Right hindlimb (tissue), 1 donor: ENCODE measurements around the gene ZNHIT2.

Source experiments
- DNase-seq: peaks from one replicate; pipeline ENCODE4 v3.0.0-alpha.2; 2018

The ZNHIT2 gene

DNA sequence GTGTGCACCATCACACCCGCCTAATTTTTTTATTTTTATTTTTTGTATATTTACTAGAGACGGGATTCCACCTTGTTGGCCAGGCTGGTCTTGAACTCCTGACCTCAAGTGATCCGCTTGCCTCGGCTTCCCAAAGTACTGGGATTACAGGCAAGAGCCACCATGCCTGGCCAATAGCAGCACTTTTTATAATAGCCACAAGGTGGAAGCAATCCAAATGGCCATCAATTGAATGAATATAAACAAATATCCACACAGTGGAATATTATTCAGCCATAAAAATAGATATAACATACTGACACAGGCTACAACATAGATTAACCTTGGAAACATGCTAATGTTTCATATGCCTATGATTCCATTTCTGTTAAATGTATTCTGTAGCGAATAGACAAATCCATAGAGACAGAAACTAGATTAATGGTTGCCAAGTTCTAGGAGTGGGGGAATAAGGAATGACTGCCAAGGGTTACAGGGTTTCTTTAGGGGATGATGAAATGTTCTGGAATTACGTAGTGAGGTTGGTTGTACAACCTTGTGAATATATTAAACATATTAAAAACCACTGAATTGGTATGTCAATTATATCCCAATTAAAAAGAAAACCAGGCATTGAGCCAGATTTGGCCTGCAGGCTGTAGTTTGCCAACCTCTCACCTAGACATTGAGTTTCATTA is 16.7 kb downstream of the ZNHIT2 start:
- DNase-seq, result no peak

- no peak for DNase-seq
Observed at GRCh38 chr11:65096926-65097325, 20.6 kb downstream of the ZNHIT2 start.

DNA sequence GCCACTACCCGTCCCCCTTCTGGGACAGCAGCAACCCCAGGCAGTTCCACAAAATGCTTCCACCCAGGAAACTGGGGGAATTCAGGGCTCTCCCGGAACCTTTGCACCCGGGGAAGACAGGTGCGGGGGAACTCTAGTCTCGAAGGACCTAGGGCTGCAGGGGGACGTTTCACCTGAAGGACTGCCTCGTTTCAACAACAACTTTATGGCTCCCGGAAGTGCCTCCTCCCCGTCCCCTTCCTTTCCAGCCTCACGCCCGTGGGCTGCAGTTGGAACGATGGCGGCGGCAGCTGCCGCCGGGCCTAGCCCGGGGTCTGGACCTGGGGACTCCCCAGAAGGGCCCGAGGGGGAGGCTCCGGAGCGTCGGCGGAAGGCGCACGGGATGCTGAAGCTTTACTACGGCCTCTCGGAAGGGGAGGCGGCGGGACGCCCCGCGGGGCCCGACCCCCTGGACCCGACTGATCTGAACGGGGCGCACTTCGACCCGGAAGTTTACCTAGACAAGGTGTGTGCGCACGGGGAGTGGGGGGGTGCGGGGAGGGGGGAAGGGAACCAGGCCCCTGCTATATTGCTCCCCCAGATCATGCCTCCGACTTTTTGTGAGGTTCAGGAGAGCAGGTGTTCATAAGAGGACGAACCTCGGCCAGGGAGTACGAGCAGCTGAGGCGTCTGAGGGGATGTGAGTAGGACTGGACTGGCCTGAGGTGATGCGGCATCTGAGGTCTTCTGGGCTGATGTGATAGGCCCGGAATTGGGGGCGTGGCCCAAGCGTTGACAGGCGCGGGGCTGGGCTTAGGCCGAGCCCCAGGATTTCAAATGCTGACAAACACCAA is 21.3 kb downstream of the ZNHIT2 start, which contains the start of gene VPS51:
Gene VPS51, plus strand, starts transcription at position 241 of the 833 bp plus-strand sequence. Its CDS starts 37 bp downstream, at position 278.
- DNase-seq, result peak; percentile 89

DNA sequence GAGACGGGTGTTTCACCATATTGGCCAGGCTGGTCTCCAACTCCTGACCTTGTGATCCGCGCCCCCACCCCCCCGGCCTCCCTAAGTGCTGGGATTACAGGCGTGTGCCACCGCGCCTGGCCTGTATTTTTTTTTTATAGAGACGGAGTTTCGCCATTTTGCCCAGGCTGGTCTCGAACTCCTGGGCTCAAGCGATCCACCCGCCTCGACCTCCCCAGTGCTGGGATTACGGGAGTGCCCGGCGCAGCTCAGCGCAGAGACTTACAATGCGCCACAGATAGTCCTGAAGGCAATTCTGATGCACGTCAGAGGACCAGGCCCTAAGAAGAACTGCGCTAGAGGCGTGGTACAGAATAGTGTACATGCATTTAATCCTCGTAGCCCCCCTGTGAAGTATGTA is 22.1 kb downstream of the ZNHIT2 start:
- no peak for DNase-seq

- DNase-seq, result no peak
Observed at GRCh38 chr11:65090628-65091027, 26.9 kb downstream of the ZNHIT2 start.

GRCh38 chr11:65089621-65090020 is 27.9 kb downstream of the ZNHIT2 start:
- no peak for DNase-seq

DNA sequence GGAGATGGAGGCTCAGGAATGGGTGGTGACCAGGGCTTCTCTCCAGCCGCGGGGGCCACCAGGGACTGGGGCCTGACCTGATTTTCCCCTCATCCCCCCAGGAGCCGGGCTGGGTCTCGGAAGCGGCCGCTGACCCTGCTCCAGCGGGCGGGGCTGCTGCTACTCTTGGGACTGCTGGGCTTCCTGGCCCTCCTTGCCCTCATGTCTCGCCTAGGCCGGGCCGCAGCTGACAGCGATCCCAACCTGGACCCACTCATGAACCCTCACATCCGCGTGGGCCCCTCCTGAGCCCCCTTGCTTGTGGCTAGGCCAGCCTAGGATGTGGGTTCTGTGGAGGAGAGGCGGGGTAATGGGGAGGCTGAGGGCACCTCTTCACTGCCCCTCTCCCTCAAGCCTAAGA is 29.7 kb downstream of the ZNHIT2 start:
- no peak for DNase-seq

DNA sequence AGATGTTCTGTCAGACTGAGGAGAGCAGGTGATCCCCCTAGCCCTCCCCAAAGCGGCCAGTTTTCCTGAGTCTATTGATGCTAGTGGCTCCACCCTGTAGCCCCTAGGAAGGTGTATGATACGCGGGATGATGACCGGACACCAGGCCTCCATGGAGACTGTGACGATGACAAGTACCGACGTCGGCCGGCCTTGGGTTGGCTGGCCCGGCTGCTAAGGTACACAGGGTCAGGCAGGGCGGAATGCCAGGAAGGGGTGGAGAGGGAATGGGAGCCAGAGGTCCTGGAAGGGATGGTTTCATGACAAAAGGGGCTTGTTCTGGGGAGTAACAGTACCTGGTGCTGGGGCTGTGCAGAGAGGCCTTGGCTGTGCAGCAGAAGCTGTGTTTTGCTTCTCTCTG is 30.3 kb downstream of the ZNHIT2 start:
- no peak for DNase-seq

DNA sequence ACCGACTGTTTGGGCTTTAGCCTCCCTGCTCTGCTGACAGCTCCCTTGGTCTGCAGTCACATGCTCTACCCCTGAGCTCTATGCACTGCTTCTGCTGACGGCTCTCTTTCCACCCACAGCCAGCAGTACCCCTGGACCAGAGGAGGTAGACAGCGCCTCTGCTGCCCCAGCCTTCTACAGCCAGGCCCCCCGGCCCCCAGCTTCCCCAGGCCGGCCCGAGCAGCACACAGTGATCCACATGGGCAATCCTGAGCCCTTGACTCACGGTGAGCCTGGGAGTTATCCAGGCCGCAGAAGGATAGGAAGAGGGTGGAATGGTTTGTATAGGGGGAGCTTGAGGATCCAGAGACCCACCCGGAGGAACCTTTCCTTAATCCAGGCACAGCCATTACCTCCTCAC is 30.7 kb downstream of the ZNHIT2 start:
- no peak for DNase-seq

- DNase-seq, result no peak
Observed at GRCh38 chr11:65085446-65085845, 32.1 kb downstream of the ZNHIT2 start.

DNA sequence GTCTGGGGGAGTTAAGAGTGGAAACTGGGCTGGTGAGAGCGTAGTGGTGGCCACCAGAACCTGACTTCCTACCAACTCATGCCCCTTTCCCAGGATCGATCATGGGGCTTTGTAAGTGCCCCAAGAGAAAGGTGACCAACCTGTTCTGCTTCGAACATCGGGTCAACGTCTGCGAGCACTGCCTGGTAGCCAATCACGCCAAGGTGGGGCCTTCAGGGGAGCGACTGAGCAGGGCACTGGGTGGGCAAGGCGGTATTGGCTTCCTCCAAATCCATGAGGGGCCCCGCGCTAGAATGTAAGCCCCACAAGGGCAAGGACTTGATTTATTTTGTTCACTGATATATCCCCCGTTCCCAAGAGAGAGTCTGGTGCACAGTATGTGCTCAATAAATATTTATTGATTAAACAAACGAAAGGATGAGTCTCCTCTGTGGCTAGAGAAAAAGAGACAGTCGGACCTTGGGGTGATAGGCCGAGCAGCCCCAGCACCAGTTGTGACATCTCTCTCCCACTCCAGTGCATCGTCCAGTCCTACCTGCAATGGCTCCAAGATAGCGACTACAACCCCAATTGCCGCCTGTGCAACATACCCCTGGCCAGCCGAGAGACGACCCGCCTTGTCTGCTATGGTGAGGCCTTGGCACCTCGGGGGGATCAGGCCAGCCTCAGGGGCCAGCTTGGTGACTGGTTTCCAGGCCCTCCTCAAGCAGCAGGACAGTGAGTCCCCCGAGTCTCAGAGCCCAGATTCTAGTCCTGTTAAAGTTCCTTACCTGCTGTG is 32.7 kb downstream of the ZNHIT2 start:
- DNase-seq, result no peak

- DNase-seq, result peak; percentile 97
Observed at GRCh38 chr11:65083834-65084597, 33.5 kb downstream of the ZNHIT2 start, which contains the start of the genes CDCA5 and ZFPL1. Gene CDCA5 (minus strand): TSS chr11:65084040. CDS start chr11:65083978, 62 bp downstream. Gene ZFPL1 (plus strand): TSS chr11:65084222. CDS start chr11:65084699, 477 bp downstream.

GRCh38 chr11:65083134-65083833 is 34.2 kb downstream of the ZNHIT2 start:
- no peak for DNase-seq

GRCh38 chr11:65078786-65079342 is 38.6 kb downstream of the ZNHIT2 start:
- DNase-seq, result no peak

- DNase-seq, result no peak
Observed at GRCh38 chr11:65078151-65078550, 39.4 kb downstream of the ZNHIT2 start.

- DNase-seq, result no peak
Observed at GRCh38 chr11:65077451-65077850, 40.0 kb downstream of the ZNHIT2 start.

GRCh38 chr11:65072631-65072966 is 44.9 kb downstream of the ZNHIT2 start:
- no peak for DNase-seq

DNA sequence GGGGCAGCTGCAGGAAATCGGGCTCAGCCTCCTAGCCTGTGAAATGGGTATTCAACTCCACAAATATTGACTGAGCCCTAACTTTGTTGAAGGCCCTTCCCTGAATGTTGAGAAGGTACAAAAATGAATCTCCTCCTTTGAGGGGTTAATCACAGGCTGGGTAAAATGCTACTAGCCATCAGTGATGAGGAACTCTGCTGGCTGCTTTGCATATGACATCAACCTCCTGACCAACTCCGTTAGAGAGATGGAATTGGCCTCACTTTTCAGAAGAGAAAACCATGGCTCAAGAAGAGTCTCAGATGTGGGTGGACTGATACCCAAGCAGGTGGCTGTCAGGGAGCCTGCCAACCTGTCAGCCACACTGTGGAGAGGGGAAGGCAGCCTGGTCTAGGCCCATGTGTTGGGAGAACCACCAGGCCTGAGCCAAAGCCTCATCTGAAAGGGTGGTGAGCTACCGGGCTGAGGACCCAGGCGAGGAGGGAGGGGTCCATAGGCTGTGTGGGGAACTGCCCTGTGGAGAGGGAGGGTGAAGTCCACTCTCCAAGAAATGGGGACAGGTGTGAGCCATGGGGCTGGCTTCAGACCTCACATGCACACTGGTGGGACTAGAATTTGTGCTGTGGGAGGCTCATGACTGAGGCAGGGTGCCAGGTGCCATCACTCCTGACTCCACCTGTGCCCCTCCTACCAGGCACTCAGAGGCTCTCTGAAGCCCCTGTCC is 45.4 kb downstream of the ZNHIT2 start:
- DNase-seq, result no peak

- DNase-seq, result no peak
Observed at GRCh38 chr11:65069217-65069616, 48.3 kb downstream of the ZNHIT2 start.

DNA sequence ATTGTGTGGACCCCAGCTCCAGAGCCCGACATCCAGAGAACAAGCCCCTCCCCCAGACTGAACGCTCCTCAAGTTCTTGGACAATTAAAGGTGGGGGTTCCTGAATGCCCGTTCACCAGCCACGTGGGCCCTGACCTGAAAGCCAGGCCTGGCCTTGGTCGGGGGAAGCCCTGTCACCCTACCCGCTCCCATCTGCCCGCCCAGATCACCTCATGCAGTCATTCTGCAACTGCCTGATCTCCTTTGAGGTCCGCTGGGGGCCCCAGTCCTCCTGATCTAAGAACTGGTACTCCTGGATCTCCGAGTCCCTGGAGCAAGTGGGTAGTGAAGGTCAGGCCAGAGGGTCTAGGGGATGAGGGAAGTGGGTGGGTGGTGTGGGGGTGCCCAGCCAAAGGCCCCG is 50.1 kb downstream of the ZNHIT2 start:
- DNase-seq, result no peak

DNA sequence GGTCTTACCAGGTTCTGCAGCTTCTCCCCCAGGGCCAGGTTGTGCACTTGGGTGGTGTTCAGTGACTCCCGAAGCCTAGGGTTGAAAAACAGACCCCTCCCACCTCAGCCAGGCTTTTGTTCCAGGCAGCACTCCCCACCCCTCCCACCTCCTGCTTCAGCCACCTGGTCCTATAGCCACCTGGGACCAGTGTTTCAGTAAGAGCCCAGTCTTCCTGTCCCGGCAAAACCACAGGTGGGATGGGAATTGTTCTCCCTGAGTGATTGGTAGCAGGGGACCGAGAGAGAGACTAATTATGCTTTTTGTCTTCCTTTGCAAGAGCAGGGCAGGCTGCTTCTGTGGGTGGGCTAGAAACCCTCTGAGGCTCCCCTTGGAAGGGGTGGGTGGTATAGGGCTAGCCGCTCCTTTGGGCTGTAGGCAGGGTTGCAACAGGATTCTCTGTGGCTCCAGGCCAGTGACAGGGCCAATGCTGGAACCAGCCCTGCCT is 50.7 kb downstream of the ZNHIT2 start:
- DNase-seq, result no peak
